GM23248 (cell line): ENCODE measurements around the gene DNAH9.

Experiments used
- EZH2 ChIP-seq: fragments of 200-600 bp; sonication (generic); IDR thresholded peaks from 2 replicates; pipeline ENCODE4 v1.6.1; 2018; ENCODE audit warnings: antibody characterized with exemption, mild to moderate bottlenecking; ENCODE audit not compliant: insufficient read depth, poor library complexity, severe bottlenecking
- EZH2phosphoT487 ChIP-seq: fragments of 200-600 bp; sonication (generic); IDR thresholded peaks from 2 replicates; pipeline ENCODE4 v1.6.1; 2018; ENCODE audit warnings: antibody characterized with exemption, moderate library complexity, mild to moderate bottlenecking, low read depth; ENCODE audit not compliant: insufficient read depth

GRCh38 chr17:11700668-11701067 lies 102.4 kb downstream of the DNAH9 start:
- TF ChIP-seq EZH2 = no peak
- TF ChIP-seq EZH2phosphoT487 = no peak
